Measurements from ENCODE around the gene ERC2.

Gene ERC2

GRCh38 chr3:55545995-55546394 is 922.3 kb downstream of the ERC2 start:
- DNase-seq (ENCODE audit: low read depth in 1 of 2, low spot score in 1 of 2), result no peak

- no peak for DNase-seq (ENCODE audit: low read depth in 1 of 2, low spot score in 1 of 2)
These were observed 924.0 kb downstream of the ERC2 start for GRCh38 chr3:55544219-55544618.

GRCh38 chr3:55543181-55543614 is 925.1 kb downstream of the ERC2 start:
- DNase-seq (ENCODE audit: low read depth in 1 of 2, low spot score in 1 of 2), result no peak

GRCh38 chr3:55541456-55541855 is 926.8 kb downstream of the ERC2 start:
- DNase-seq (ENCODE audit: low read depth in 1 of 2, low spot score in 1 of 2), result no peak

- DNase-seq (ENCODE audit: low read depth in 1 of 2, low spot score in 1 of 2), result no peak
These were observed 927.3 kb downstream of the ERC2 start for GRCh38 chr3:55541016-55541415.

GRCh38 chr3:55540579-55540978 is 927.7 kb downstream of the ERC2 start:
- no peak for DNase-seq (ENCODE audit: low read depth in 1 of 2, low spot score in 1 of 2)

- no peak for DNase-seq (ENCODE audit: low read depth in 1 of 2, low spot score in 1 of 2)
These were observed 930.1 kb downstream of the ERC2 start for GRCh38 chr3:55538158-55538557.

GRCh38 chr3:55537563-55537962 is 930.7 kb downstream of the ERC2 start:
- no peak for DNase-seq (ENCODE audit: low read depth in 1 of 2, low spot score in 1 of 2)

GRCh38 chr3:55537129-55537528 is 931.1 kb downstream of the ERC2 start:
- no peak for DNase-seq (ENCODE audit: low read depth in 1 of 2, low spot score in 1 of 2)

GRCh38 chr3:55534876-55535275 is 933.4 kb downstream of the ERC2 start:
- DNase-seq (ENCODE audit: low read depth in 1 of 2, low spot score in 1 of 2), result no peak

- no peak for DNase-seq (ENCODE audit: low read depth in 1 of 2, low spot score in 1 of 2)
These were observed 935.5 kb downstream of the ERC2 start for GRCh38 chr3:55532806-55533205.

GRCh38 chr3:55531321-55531720 is 936.9 kb downstream of the ERC2 start:
- DNase-seq (ENCODE audit: low read depth in 1 of 2, low spot score in 1 of 2), result no peak

GRCh38 chr3:55527361-55527760 is 940.9 kb downstream of the ERC2 start:
- DNase-seq (ENCODE audit: low read depth in 1 of 2, low spot score in 1 of 2), result no peak

- DNase-seq (ENCODE audit: low read depth in 1 of 2, low spot score in 1 of 2), result no peak
These were observed 941.8 kb downstream of the ERC2 start for GRCh38 chr3:55526332-55527030.

- no peak for DNase-seq (ENCODE audit: low read depth in 1 of 2, low spot score in 1 of 2)
These were observed 942.8 kb downstream of the ERC2 start for GRCh38 chr3:55525436-55525835.

GRCh38 chr3:55524565-55525244 is 943.6 kb downstream of the ERC2 start:
- no peak for DNase-seq (ENCODE audit: low read depth in 1 of 2, low spot score in 1 of 2)

GRCh38 chr3:55523471-55523870 is 944.8 kb downstream of the ERC2 start:
- no peak for DNase-seq (ENCODE audit: low read depth in 1 of 2, low spot score in 1 of 2)

- no peak for DNase-seq (ENCODE audit: low read depth in 1 of 2, low spot score in 1 of 2)
These were observed 946.4 kb downstream of the ERC2 start for GRCh38 chr3:55521738-55522421.

- no peak for DNase-seq (ENCODE audit: low read depth in 1 of 2, low spot score in 1 of 2)
These were observed 947.1 kb downstream of the ERC2 start for GRCh38 chr3:55521064-55521737.

GRCh38 chr3:55519019-55519418 is 949.2 kb downstream of the ERC2 start:
- no peak for DNase-seq (ENCODE audit: low read depth in 1 of 2, low spot score in 1 of 2)

- no peak for DNase-seq (ENCODE audit: low read depth in 1 of 2, low spot score in 1 of 2)
These were observed 949.8 kb downstream of the ERC2 start for GRCh38 chr3:55518451-55518850.

Measured in activated T-helper 1 cell treated with anti-CD3 and anti-CD28 coated beads, Interleukin-2, amount 50 U/mL, for 16 hours (primary cell).